ENCODE measurements around the gene RGS3. TPM values are rescaled to one million over a fixed set of nuclear protein-coding genes. Genes with fewer than 3 reads are reported as not detected.
A peak's percentile ranks its signal among the peaks of the same experiment; 100 is the strongest.

RGS3 gene
- total and polyA plus RNA-seq, 2 of the 13 experiments (the other 11 are each of a cell fraction or from before 2014, with no cell fraction given), result 17.1 to 28.8 TPM

DNA sequence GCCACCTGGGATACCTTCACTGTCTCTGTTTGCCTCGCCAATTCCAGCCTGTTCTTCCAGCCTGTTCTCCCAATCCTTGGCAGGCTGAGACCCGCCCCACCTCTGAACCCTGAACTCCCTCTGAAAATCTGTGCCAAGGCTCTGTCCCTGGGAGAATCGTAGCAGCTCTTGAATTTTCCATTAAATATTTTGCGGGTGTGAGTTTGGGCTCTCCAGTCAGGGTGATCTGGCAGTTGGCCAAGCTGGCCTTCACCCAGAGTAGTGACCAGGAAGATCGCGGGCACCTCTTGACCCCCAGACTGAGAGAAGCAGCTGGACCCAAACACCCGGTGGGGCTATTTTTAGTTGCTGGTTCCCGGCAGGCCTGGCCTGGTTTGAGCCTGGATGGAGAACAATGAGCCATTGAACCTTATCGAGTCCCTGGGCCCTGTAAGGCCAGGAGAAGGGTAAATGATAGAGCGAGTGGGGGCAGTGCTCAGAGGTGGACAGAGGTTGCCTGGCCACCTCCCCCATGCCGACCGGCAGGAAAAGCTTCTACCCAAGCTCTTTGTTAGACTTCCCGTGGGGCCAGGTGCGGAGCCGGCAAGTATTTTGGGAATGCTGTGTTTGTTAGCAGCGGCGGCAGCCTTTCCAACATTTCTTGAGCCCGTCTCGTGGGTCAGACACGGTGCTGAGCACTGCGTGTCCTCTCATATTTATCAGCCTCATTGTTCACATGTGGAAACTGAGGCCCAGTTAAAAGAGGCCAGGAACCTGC is 146.2 kb downstream of the RGS3 start (continued):
- TF ChIP-seq CEBPB (IDR thresholded peaks at IDR 0.05; ENCODE audit: borderline replicate concordance, low read depth, low read length), result no peak
- TF ChIP-seq, protein P1, sequence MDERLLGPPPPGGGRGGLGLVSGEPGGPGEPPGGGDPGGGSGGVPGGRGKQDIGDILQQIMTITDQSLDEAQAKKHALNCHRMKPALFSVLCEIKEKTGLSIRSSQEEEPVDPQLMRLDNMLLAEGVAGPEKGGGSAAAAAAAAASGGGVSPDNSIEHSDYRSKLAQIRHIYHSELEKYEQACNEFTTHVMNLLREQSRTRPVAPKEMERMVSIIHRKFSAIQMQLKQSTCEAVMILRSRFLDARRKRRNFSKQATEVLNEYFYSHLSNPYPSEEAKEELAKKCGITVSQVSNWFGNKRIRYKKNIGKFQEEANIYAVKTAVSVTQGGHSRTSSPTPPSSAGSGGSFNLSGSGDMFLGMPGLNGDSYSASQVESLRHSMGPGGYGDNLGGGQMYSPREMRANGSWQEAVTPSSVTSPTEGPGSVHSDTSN (CRISPR knock-in tag; IDR thresholded peaks at IDR 0.05), result no peak
- TF ChIP-seq ZSCAN29 (CRISPR knock-in tag; conservative IDR thresholded peaks at IDR 0.05), result peak; percentile 89; the same call in 1 of the 2 replicates
- TF ChIP-seq ZMYM4 (CRISPR knock-in tag; IDR thresholded peaks at IDR 0.05), result no peak
- TF ChIP-seq ZBTB20 (CRISPR knock-in tag; IDR thresholded peaks at IDR 0.05; ENCODE audit: borderline replicate concordance, low read depth), result no peak
- no peak for TF ChIP-seq EEA1 (CRISPR knock-in tag; IDR thresholded peaks at IDR 0.05; ENCODE audit: borderline replicate concordance)
- TF ChIP-seq ZNF768 (CRISPR knock-in tag; IDR thresholded peaks at IDR 0.05), result peak; percentile 16; the same call in 1 of the 2 replicates
- no peak for TF ChIP-seq ZNF441 (CRISPR knock-in tag; IDR thresholded peaks at IDR 0.05; ENCODE audit: borderline replicate concordance)
- peak; percentile 92 for TF ChIP-seq NR2F6 (IDR thresholded peaks at IDR 0.05)
- peak; percentile 95 for TF ChIP-seq NR2F6 (CRISPR knock-in tag; IDR thresholded peaks at IDR 0.05)
- TF ChIP-seq, protein P2, sequence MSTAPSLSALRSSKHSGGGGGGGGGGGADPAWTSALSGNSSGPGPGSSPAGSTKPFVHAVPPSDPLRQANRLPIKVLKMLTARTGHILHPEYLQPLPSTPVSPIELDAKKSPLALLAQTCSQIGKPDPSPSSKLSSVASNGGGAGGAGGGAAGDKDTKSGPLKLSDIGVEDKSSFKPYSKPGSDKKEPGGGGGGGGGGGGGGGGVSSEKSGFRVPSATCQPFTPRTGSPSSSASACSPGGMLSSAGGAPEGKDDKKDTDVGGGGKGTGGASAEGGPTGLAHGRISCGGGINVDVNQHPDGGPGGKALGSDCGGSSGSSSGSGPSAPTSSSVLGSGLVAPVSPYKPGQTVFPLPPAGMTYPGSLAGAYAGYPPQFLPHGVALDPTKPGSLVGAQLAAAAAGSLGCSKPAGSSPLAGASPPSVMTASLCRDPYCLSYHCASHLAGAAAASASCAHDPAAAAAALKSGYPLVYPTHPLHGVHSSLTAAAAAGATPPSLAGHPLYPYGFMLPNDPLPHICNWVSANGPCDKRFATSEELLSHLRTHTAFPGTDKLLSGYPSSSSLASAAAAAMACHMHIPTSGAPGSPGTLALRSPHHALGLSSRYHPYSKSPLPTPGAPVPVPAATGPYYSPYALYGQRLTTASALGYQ (CRISPR knock-in tag; IDR thresholded peaks at IDR 0.05), result no peak; the same call in 1 of the 2 replicates
- TF ChIP-seq ASH2L (IDR thresholded peaks at IDR 0.05; ENCODE audit: insufficient read length, low read depth, low read length), result peak; percentile 72
- no peak for TF ChIP-seq ISX (CRISPR knock-in tag; conservative IDR thresholded peaks at IDR 0.05)
- TF ChIP-seq, protein P3, sequence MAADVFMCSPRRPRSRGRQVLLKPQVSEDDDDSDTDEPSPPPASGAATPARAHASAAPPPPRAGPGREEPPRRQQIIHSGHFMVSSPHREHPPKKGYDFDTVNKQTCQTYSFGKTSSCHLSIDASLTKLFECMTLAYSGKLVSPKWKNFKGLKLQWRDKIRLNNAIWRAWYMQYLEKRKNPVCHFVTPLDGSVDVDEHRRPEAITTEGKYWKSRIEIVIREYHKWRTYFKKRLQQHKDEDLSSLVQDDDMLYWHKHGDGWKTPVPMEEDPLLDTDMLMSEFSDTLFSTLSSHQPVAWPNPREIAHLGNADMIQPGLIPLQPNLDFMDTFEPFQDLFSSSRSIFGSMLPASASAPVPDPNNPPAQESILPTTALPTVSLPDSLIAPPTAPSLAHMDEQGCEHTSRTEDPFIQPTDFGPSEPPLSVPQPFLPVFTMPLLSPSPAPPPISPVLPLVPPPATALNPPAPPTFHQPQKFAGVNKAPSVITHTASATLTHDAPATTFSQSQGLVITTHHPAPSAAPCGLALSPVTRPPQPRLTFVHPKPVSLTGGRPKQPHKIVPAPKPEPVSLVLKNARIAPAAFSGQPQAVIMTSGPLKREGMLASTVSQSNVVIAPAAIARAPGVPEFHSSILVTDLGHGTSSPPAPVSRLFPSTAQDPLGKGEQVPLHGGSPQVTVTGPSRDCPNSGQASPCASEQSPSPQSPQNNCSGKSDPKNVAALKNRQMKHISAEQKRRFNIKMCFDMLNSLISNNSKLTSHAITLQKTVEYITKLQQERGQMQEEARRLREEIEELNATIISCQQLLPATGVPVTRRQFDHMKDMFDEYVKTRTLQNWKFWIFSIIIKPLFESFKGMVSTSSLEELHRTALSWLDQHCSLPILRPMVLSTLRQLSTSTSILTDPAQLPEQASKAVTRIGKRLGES (CRISPR knock-in tag; IDR thresholded peaks at IDR 0.05; ENCODE audit: borderline replicate concordance), result no peak
- TF ChIP-seq SAP130 (CRISPR knock-in tag; IDR thresholded peaks at IDR 0.05; ENCODE audit: low read depth), result peak; percentile 86
- no peak for TF ChIP-seq MEIS2 (CRISPR knock-in tag; IDR thresholded peaks at IDR 0.05)
- TF ChIP-seq, protein P4, sequence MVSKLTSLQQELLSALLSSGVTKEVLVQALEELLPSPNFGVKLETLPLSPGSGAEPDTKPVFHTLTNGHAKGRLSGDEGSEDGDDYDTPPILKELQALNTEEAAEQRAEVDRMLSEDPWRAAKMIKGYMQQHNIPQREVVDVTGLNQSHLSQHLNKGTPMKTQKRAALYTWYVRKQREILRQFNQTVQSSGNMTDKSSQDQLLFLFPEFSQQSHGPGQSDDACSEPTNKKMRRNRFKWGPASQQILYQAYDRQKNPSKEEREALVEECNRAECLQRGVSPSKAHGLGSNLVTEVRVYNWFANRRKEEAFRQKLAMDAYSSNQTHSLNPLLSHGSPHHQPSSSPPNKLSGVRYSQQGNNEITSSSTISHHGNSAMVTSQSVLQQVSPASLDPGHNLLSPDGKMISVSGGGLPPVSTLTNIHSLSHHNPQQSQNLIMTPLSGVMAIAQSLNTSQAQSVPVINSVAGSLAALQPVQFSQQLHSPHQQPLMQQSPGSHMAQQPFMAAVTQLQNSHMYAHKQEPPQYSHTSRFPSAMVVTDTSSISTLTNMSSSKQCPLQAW (CRISPR knock-in tag; IDR thresholded peaks at IDR 0.05), result peak; percentile 67; the same call in 1 of the 2 replicates
- TF ChIP-seq, protein P5, sequence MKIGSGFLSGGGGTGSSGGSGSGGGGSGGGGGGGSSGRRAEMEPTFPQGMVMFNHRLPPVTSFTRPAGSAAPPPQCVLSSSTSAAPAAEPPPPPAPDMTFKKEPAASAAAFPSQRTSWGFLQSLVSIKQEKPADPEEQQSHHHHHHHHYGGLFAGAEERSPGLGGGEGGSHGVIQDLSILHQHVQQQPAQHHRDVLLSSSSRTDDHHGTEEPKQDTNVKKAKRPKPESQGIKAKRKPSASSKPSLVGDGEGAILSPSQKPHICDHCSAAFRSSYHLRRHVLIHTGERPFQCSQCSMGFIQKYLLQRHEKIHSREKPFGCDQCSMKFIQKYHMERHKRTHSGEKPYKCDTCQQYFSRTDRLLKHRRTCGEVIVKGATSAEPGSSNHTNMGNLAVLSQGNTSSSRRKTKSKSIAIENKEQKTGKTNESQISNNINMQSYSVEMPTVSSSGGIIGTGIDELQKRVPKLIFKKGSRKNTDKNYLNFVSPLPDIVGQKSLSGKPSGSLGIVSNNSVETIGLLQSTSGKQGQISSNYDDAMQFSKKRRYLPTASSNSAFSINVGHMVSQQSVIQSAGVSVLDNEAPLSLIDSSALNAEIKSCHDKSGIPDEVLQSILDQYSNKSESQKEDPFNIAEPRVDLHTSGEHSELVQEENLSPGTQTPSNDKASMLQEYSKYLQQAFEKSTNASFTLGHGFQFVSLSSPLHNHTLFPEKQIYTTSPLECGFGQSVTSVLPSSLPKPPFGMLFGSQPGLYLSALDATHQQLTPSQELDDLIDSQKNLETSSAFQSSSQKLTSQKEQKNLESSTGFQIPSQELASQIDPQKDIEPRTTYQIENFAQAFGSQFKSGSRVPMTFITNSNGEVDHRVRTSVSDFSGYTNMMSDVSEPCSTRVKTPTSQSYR (CRISPR knock-in tag; IDR thresholded peaks at IDR 0.05; ENCODE audit: borderline replicate concordance), result peak; percentile 95
- TF ChIP-seq ELF4 (CRISPR knock-in tag; IDR thresholded peaks at IDR 0.05; ENCODE audit: borderline replicate concordance), result no peak
